ENCODE results near the gene PNMA8A. TPM values are rescaled to one million over a fixed set of nuclear protein-coding genes. Genes with fewer than 3 reads are reported as not detected.

Gene PNMA8A
- total and polyA plus RNA-seq, 2 of the 13 experiments (the other 11 are each of a cell fraction or from before 2014, with no cell fraction given) = 0.13 to 0.51 TPM

DNA sequence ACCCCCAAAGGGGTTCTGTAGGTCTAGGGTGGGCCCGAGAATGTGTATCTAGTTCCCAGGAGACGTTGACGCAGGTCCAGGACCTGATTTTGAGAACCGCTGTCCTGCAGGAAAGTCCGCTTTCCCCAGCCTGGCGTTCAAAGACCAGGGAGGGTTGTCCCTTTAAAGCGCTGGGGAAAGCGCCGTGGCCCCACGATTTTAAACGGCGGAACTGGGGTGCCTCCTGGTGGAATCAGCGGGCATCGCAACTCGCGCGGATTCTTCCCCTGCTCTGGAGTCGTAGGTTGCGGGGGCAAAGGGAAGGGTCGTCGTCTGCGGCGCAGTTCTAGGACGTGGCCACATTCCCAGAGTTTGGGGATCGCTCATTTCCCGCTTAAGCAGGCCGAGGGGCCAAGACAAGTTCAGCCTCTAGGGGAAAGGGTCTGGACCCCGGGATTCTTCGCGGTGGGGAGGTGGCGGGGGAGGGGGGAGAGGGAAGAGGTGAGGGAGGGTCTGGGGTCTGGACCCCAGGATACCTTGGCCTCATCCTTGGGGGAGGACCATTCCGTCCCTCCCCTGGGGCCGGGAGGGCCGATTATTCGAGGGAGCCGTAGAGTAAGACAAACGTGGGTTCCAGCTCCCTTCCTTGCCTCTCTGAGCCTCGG, 16.6 kb upstream of the PNMA8A start (continued):
- TF ChIP-seq PAX8 (CRISPR knock-in tag; IDR thresholded peaks at IDR 0.05; ENCODE audit: borderline replicate concordance) (peak; percentile 76; the same call in 1 of the 2 replicates), ZNF550 (CRISPR knock-in tag; IDR thresholded peaks at IDR 0.05; ENCODE audit: borderline replicate concordance) (no peak), RARA (CRISPR knock-in tag; IDR thresholded peaks at IDR 0.05) (no peak), TGIF2 (CRISPR knock-in tag; IDR thresholded peaks at IDR 0.05) (no peak), BORCS8-MEF2B (CRISPR knock-in tag; IDR thresholded peaks at IDR 0.05) (no peak), POLR2AphosphoS5 (IDR thresholded peaks at IDR 0.05; ENCODE audit: low read depth, low read length) (no peak), KDM4B (CRISPR knock-in tag; IDR thresholded peaks at IDR 0.05) (no peak; the same call in 1 of the 2 replicates), PPARG (CRISPR knock-in tag; conservative IDR thresholded peaks at IDR 0.05) (no peak), NFIC (IDR thresholded peaks at IDR 0.05; ENCODE audit: low read length) (no peak), HIVEP1 (CRISPR knock-in tag; IDR thresholded peaks at IDR 0.05) (peak; percentile 45; the same call in 1 of the 2 replicates), ZNF251 (CRISPR knock-in tag; IDR thresholded peaks at IDR 0.05) (no peak), KMT2B (CRISPR knock-in tag; IDR thresholded peaks at IDR 0.05) (no peak)
- TF ChIP-seq, protein P1, sequence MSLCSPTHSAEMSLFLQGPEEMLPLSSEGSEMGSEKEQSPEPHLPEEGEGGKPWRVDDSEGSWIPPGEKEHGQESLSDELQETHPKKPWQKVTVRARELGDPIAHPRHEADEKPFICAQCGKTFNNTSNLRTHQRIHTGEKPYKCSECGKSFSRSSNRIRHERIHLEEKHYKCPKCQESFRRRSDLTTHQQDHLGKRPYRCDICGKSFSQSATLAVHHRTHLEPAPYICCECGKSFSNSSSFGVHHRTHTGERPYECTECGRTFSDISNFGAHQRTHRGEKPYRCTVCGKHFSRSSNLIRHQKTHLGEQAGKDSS (CRISPR knock-in tag; IDR thresholded peaks at IDR 0.05; ENCODE audit: borderline replicate concordance, low read depth) = 0 out of 2 replicates have a peak, but pooled peaks have one; percentile 41
- TF ChIP-seq, protein P2, sequence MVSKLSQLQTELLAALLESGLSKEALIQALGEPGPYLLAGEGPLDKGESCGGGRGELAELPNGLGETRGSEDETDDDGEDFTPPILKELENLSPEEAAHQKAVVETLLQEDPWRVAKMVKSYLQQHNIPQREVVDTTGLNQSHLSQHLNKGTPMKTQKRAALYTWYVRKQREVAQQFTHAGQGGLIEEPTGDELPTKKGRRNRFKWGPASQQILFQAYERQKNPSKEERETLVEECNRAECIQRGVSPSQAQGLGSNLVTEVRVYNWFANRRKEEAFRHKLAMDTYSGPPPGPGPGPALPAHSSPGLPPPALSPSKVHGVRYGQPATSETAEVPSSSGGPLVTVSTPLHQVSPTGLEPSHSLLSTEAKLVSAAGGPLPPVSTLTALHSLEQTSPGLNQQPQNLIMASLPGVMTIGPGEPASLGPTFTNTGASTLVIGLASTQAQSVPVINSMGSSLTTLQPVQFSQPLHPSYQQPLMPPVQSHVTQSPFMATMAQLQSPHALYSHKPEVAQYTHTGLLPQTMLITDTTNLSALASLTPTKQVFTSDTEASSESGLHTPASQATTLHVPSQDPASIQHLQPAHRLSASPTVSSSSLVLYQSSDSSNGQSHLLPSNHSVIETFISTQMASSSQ (IDR thresholded peaks at IDR 0.05; ENCODE audit: low read depth) = no peak
- TF ChIP-seq, protein P2 (CRISPR knock-in tag; IDR thresholded peaks at IDR 0.05; ENCODE audit: borderline replicate concordance) = no peak
- TF ChIP-seq, protein P3, sequence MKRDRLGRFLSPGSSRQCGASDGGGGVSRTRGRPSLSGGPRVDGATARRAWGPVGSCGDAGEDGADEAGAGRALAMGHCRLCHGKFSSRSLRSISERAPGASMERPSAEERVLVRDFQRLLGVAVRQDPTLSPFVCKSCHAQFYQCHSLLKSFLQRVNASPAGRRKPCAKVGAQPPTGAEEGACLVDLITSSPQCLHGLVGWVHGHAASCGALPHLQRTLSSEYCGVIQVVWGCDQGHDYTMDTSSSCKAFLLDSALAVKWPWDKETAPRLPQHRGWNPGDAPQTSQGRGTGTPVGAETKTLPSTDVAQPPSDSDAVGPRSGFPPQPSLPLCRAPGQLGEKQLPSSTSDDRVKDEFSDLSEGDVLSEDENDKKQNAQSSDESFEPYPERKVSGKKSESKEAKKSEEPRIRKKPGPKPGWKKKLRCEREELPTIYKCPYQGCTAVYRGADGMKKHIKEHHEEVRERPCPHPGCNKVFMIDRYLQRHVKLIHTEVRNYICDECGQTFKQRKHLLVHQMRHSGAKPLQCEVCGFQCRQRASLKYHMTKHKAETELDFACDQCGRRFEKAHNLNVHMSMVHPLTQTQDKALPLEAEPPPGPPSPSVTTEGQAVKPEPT (CRISPR knock-in tag; IDR thresholded peaks at IDR 0.05; ENCODE audit: low read depth) = 0 out of 2 replicates have a peak, but pooled peaks have one; percentile 33
- TF ChIP-seq, protein P4, sequence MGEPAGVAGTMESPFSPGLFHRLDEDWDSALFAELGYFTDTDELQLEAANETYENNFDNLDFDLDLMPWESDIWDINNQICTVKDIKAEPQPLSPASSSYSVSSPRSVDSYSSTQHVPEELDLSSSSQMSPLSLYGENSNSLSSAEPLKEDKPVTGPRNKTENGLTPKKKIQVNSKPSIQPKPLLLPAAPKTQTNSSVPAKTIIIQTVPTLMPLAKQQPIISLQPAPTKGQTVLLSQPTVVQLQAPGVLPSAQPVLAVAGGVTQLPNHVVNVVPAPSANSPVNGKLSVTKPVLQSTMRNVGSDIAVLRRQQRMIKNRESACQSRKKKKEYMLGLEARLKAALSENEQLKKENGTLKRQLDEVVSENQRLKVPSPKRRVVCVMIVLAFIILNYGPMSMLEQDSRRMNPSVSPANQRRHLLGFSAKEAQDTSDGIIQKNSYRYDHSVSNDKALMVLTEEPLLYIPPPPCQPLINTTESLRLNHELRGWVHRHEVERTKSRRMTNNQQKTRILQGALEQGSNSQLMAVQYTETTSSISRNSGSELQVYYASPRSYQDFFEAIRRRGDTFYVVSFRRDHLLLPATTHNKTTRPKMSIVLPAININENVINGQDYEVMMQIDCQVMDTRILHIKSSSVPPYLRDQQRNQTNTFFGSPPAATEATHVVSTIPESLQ (CRISPR knock-in tag; conservative IDR thresholded peaks at IDR 0.05) = no peak
- TF ChIP-seq, protein P5, sequence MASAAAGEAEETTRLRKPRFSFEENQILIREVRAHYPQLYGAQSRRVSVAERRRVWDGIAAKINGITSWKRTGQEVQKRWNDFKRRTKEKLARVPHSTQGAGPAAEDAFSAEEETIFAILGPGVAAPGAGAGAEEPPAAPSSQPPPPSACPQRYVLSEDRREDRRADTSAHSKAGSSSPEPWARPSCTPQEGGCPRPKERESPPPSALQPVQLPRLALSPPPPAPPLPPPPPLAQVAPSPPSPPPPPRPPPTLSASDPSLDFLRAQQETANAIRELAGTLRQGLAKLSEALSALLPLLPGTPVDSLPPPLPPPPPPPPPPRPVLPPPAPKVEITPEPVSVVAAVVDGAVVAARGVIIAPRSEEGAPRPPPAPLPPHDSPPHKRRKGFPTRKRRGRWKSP (CRISPR knock-in tag; IDR thresholded peaks at IDR 0.05) = no peak
- TF ChIP-seq, protein P6, sequence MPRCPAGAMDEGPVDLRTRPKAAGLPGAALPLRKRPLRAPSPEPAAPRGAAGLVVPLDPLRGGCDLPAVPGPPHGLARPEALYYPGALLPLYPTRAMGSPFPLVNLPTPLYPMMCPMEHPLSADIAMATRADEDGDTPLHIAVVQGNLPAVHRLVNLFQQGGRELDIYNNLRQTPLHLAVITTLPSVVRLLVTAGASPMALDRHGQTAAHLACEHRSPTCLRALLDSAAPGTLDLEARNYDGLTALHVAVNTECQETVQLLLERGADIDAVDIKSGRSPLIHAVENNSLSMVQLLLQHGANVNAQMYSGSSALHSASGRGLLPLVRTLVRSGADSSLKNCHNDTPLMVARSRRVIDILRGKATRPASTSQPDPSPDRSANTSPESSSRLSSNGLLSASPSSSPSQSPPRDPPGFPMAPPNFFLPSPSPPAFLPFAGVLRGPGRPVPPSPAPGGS (CRISPR knock-in tag; IDR thresholded peaks at IDR 0.05) = no peak

Data from HepG2 (cell line).